Right forelimb (tissue), 1 donor: ENCODE measurements around the gene SRI.
"Not testable (repeated sequence)": the region's sequence is repeated elsewhere in the genome, so short reads cannot be mapped to it uniquely, and the experiment has no call there.

ENCODE experiments used
- DNase-seq: peaks from one replicate; pipeline ENCODE4 v3.0.0-alpha.2; 2018

The SRI gene, protein sequence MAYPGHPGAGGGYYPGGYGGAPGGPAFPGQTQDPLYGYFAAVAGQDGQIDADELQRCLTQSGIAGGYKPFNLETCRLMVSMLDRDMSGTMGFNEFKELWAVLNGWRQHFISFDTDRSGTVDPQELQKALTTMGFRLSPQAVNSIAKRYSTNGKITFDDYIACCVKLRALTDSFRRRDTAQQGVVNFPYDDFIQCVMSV

DNA sequence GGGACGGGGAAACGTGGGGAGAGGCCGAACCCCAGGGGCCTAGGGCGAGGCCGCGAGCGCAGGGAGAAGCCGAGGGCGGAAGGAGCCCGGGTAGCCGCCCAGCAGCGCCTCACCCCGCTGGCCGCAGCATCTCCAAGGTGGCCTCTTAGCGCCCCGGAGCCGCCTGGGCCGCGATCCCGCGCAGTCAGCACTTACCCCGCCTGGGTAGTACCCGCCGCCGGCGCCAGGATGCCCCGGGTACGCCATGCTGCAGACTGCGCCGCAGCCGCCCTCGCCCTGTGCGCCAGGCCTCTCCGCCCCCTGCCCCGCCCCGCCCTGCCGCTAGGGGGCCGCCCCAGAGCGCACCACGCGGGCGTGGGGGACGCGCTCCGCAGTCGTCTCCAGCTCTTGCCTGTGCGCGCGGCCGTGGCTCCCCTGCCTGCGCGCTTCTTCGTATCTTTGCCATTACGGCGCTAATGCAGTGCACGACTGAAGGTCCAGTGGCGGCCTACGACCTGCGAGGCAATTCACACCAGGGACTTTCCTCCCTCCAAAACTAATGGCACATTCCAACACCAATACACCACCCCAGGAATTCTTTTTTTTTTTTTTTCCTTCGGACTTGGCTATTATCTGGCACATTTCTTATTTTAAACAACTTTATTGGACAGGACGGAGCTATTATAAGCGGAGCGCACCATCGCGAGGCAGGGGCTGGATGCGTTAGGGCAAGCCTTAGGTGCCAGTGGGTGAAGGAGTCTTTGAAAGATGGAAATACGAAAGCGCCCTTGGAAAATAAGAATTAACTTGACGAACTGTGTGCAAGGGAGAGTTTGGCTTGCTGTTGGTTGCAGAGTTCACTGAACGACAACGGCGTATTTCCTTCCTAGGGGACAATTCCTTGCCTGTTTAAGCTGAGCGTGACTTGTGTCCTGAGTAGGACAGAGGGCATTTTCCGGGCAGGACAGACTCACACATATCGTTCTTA is at the start of gene SRI:
SRI (minus strand) TSS at position 258 of the 967 bp plus-strand sequence; CDS start at position 246, 12 bp downstream.
- peak; percentile 95 for DNase-seq

DNA sequence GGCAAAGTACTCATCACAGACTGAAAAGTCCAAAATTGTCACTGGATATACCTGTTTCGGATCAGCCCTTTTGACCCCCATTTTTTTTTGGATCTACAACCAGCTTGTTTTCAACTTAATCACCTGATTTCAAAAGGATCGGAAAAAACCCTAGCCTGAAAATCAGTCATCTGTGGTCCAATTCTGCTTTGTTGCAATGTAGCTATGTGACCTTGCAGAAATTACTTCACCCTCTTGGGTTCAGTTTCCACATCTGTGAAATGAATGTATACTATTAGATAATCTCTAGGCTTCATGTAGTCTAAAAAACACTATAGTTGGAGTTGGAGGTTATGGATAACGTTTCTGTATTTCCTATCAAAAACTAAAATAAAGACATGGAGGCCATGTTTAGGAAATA is 49.7 kb upstream of the SRI start:
- no peak for DNase-seq

DNA sequence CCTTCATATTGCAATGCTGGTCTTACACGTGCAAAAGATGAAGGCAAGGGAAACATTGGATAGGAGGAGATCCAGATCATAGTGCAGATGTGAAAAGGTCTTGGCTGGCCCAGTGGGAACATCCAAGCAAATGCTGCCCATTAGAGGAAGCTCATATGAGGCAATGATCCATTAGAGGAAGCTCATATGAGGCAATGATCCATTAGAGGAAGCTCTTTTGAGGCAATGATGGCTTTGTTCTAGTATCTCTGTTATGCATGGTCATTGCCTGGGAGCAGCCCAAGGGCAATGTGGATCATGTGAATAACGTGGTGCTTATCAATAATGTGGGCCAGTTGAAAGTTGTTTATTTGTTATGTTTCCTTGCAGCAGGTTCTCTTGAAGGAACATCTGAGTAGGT is 49.0 kb upstream of the SRI start:
- DNase-seq: no peak

DNA sequence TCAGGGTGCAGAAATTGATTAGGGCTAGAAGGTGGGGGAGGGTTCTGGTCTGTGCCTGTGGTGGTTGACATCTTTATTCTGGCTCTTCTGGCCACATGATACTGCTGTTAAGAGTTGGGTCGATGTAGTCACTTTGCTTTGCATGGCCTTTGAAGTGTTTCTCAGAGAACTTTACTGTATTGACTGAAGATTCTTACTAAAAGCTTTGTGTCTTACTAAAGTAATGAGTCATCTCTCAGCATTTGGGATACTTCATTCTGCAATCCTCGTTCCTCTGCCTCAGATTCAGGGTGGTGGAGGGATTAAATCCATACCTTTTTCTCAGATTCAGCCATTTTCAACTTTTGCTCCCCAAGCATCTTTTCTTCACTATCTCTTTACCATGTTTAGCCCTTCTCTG is 48.2 kb upstream of the SRI start:
- no peak for DNase-seq

DNA sequence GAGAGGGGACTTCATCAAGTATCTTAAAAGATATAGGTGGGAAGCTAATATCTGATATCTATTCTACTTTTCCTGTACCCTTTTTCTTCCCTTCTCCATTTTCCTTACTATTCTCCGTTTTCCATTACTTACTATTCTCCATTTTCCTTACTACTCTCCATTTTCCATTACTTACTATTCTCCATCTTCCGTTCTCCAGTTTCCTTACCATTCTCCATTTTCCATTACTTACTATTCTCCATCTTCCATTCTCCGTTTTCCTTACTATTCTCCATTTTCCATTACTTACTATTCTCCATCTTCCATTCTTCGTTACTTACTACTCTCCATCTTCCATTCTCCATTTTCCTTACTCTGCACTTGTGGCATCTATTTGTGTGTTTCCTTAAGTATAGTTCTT is 47.6 kb upstream of the SRI start:
- DNase-seq: no peak

DNA sequence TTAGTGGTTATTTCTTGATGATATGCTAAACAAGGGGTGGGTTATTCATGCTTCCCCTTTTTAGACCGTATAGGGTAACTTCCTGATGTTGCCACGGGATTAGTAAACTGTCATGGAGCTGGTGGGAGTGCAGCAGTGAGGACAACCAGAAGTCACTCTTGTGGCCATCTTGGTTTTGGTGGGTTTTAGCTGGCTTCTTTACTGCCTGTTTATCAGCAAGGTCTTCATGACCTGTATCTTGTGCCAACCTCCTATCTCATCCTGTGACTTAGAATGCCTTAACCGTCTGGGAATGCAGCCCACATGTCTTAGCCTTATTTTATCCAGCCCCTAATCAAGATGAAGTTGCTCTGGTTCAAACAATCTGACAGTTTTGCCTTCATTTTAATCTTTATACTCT is 45.1 kb upstream of the SRI start:
- DNase-seq: not testable (repeated sequence)

DNA sequence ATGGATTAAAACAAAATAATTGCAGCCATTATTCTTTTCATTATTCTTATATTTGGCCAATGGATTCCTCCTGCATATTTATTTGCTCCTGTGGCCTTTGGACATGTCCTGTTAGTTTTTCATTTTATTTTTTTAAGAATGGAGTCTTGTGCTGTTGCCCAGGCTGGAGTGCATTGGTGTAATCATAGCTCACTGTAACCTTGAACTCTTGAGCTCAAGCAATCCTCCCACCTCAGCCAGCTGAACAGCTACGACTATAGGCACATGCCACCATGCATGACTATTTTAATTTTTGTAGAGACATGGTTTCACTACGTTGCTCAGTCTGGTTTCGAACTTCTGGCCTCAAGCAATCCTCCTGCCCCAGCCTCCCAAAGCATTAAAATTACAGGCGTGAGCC is 42.7 kb upstream of the SRI start:
- DNase-seq: no peak

DNA sequence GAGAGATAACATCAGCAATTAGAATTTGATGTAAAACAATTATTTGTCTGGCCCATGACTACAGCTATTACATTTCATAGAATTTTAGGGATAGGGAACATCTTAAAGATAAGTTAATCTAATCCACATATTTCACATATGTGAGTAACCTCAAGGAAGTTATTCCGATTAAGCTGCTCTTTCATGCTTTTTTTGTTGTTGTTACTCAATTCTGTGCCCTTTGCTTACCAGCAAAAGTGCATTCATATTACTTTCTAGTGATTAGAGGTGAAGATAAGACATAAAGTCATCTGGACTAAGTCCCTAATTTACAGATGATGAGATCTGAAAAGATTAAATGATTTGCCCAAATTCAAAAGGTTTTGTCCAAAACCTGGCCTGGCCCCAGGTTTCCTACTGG is 40.9 kb upstream of the SRI start:
- no peak for DNase-seq

DNA sequence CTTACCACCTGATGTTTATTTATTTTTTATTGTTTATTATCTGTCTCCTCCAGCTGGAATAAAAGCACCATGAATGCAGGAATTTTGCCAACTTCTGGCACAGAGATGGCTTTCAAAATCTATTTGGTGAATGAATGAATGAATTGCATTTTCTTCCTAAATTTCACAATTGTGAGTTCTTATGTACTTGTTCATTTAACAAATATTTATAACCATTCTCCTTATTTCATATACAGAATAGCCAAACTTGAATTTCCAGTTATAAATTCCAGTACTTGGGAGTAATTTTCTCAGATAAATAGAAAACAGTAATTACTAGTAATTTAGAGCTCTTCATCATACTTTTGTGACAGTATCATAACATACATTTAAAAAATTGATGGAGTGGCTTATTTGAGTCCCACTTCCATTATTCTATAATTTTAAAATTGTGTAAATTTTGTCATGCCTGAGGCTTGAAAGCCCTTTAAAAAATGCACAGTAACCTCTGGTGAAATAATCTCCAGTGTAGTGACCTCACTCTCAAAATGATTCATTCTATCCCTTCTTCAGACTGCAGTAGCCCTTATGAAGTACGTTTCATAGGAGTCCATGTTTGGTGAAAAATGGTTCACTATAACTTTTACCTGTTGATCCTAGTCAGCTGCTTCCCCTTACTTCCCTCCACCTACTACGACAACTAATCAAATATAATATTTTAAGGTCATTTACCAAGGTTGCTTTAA is 40.0 kb upstream of the SRI start:
- no peak for DNase-seq

DNA sequence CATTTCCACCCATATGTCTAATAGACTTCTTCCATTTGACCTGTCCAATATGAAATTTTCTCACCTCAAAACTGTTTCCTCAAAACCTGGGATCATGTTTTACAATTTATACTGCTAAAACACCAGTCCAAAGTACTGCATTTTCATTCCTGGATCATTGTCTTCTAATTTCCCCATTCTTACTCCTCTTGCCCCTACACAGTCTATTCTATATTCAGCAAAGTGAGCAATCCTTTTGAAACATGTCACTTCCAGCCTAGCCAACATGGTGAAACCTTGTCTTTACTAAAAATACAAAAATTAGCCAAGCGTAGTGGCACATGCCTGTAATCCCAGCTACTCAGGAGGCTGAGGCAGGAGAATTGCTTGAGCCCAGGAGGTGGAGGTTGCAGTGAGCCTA is 38.5 kb upstream of the SRI start:
- not testable (repeated sequence) for DNase-seq

DNA sequence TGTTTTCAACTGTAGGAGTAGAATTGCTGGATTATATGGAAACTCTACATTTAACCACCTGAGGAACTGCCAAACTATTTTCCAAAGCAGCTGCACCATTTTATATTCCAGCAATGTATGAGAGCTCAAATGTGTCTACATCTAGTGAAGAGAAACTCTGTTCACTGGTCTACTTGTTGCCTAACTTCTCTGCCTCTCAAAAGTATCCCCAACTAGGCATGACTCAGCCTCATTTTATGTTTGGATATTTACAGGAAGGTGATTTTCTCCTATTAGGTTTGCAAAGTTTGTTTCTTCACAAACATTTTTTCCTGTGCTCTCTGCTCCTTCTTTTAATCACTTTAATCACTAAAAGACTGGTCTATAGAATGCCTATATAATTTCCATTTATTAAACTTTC is 37.1 kb upstream of the SRI start:
- no peak for DNase-seq

DNA sequence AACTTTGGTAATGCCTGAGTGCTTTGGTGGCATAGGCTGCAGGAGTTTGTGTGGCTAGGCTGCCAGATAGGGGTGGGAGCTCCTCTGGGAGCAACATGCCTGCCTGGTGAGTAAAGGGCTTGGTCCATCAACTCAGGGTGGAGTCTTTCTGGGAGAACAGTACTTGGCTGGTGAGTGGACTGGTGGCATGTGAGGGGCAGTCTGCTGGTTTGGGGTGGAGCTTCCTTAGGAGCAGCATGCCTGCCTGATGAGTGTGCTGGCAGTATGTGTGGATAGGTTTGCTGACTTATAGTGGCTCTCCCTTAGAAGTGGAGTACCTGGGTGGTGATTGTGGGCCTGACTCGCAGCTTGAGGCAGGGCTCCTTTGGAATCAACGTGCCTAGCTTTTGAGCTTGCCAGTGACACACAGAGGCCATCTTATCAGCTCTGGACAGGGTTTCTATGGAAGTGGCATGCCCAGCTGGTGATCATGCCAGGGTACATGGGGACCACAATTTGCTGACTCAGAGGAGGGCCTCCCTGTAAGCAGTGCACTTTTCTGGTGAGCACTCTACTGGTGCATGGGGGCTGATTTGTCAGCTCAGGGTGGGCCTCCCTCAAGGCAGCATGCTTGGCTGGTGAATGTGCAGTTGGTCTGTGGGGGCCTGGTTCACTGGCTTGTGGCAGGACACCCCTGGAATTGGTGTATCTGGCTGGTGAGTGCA is 35.0 kb upstream of the SRI start:
- no peak for DNase-seq

DNA sequence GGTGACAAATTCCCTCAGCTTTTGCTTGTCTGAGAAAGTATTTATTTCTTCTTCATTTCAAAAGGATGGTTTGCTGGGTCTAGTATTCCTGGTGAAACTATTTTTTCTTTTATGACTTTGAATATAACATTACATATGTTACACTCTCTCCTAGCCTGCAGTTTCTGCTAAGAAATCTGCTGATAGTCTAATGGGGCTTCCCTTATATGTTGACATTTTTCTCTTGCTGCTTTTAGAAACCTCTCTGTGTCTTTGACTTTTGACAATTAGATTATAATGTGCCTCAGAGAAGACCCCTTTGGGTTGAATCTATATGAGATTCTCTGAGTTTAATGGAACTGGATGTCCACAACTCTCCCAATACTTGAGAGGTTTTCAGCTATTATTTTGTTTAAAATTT is 33.8 kb upstream of the SRI start:
- DNase-seq: no peak

DNA sequence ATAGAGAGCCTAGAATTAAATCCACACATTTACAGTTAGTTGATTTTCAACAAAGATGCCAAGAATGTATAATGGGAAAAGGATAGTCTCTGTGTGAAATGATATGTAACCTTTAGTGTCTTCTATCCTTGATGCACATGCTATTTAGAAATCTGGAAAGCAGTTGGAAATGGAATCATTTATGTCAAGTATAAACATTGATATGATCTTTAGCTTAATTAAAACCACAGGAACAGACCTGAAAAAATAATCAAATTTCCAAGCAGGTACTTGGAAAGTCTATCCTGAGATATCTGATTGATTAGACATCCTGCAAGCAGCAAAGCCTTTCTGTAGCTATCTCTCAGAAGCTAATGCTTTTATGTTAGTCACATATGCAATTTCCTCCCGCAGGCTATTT is 24.4 kb upstream of the SRI start:
- no peak for DNase-seq

DNA sequence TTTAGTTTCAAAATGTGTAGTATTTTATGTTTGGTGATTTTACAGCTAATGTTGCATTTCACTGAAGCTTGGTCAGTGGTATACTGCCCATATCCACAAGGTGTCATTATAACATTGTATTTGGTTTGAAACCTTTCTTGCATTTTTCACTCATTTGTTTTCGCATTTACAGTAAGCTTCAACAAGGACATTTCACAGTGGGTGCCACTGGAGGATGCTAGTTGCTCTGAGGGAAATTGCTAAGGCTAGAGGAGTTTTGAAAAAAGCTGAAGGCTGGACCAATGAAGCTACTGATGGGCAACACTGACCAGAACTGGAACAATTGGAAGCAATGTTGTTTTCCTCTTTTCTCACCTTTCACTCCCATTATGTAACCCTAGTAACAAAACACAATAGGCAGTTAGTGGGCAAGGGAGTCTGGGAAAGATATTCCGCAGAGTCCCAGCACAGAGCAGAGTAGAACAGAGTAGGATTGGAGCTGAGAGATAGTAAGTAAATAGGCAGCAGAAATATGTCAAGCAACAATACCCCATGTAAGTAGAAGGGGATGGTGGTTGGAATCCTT is 23.6 kb upstream of the SRI start:
- DNase-seq: peak; percentile 50

DNA sequence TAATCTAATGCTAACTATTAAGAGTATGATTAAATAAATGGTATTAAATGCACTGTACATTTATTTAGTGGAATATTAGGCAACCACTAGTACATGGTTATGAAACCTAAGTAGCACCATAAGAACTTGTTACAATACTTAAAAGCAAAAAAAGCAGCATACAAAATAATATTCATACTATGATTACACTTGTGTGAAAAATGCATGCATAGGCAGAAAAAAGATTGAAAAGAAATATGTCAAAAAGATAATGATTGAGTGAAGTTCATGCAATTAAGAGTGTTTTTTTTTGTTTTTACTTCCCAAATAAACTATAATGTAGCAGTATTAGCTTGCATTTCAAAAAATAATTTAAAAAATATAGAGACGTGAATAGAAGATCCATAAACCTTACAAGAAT is 20.0 kb upstream of the SRI start:
- DNase-seq: no peak

DNA sequence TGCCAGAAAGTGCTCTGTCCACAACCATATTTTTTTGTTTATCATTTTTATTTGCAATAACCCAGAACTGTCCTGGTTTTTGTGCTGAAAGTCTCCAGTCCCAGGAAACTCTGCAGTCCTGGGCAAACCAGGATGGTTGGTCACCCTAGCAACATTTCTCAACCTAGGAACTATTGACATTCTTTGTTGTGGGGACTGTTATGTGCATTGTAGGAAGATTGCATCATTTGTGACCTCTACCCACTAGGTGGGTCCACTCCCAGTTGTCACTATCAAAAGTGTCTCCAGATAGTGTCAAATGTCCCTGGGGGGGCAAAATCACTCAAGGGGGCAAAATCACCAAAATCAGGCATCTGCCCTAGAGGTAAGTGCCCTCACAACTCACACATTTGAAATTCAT is 14.0 kb upstream of the SRI start:
- no peak for DNase-seq

DNA sequence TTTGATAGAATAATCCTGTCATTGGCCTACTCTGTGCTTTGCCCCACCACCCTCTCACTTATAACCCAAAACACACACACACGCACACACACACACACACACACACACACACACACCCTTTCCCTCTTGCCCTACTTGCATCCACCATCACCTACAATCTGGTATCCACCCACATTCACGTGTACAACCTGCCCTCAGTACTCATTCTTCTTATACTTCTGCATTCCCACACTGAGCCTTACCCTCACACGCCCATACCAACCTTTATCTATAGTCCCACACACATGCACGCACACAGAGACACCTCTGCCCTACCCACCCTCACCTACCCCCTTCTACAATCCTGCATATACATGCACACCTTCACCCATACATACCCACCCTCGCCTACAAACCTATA is 10.8 kb upstream of the SRI start:
- DNase-seq: no peak

DNA sequence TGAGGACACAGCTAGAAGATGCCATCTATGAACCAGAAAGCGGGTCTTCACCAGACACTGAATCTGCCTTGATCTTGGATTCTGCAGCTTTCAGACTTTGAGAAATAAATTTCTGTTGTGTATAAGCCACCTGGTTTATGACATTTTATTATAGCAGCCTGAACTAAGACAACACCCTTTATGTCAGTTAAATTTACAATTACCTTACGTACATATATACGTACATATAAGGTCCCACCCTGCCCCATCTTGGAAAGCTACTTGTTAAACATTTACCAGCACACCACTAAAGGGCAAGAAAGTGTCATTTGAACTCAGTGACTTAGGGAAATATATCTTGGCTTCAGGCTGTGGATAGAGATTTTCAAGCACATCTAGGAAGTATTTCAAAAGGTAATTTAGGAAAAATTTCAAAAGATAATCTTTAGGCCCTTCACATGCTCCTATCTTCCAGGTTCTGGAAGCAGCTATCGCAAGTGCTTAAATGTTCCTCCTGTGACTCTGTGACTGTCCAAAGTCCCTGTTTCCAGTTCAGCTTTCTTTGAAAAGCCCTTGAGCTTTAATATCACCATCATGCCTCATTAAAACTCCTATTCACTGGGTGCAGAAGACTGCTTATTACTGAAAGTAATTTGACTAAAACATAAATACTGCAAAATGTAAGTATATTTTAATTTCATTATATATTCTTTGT is 9.6 kb upstream of the SRI start:
- no peak for DNase-seq

DNA sequence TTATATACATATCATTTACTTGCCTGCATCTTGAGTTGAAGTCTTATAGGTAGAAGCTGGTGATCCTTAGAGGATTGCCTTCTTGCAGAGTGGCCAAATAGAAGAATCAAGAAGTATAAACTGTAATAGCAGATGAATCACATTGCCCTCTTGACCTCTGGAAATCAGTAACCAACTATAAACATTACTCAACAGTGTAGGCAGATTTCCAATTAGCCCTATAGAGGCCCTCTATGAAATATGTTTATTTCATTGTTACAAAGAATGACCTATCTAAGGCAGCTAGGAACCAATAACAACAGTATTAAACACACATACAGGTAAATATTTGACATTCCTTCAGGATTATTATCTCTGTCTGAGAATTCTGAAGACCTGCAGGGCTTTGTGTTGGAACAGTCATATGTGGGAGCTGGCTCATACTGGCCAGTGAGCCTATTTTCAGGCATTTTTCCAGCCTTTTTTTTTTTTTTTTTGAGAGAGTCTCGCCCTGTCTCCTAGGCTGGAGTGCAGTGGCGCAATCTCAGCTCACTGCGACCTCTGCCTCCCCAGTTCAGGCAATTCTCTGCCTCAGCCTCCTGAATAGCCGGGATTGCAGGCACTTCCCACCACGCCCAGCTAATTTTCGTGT is 7.2 kb upstream of the SRI start:
- no peak for DNase-seq

DNA sequence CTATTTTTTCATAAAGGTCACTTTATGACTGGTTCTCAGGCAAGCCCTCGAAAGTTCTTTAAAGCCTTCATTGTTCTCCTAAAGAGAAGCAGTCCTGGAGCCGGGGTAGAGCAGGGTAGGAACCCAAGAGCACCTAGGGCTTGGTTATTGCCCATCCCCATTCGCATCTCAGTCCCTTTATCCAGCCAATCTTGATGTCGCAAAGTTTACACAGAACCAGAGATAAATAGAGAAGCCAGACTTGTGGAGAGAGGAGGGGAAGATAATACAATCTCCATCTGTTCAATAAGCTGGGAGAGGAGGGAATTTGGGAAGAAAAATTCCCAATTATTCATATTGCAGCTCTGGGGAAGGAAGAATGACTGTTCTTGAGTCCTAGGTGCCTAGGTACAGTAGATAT is 6.4 kb upstream of the SRI start:
- no peak for DNase-seq
